Skeletal muscle cell (primary cell): ENCODE data around the gene CDKAL1.
"Not testable (repeated sequence)": the region's sequence is repeated elsewhere in the genome, so short reads cannot be mapped to it uniquely, and the experiment has no call there.

Source experiments
- DNase-seq: peaks from one replicate; pipeline ENCODE4 v3.0.0-alpha.2; 2010; ENCODE audit warnings: low read depth
- H3K4me3 ChIP-seq: 2 replicates; pipeline ENCODE4 v1.5.1; 2011; ENCODE audit warnings: low read depth, mild to moderate bottlenecking, control low read depth, low read length, moderate library complexity

CDKAL1 gene

DNA sequence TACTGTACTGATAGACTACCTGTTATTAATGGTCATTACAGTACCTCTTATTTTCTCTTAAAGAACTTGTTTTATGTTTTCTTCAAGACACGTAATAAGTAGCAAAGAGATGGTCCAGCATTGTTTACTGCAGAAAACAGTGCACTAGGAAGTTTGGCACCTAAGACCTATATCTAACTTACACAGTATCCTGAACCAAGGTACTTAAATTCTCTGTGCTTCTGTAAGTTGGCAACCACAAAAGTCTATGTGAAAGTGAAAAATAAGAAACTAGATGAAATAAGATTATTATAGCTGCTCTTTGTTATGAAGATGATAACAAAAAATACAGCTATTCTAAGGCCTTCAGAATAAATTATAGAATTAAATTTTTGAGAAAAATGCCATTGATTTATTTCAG, 647.6 kb downstream of the CDKAL1 start:
- H3K4me3 ChIP-seq = no peak overlapping the region
- DNase-seq = no peak

DNA sequence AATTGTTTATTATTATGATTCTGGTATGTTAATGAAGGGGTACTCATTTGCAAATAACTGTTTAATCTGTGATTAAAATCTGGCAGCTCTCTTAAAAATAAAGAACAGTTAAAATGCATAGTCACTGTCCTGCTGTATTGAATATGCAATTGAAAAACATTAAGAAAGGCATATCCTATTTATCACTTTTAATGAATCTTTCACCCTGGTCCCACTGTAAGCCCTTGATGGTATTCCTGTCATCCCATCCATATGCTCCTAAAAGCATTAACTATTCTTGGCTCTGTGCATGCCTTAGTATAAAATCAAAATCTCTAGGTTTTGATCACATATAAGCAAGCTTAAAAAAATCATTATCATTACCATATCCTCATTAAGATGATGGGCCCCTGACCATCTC, 648.3 kb downstream of the CDKAL1 start:
- H3K4me3 ChIP-seq = no peak overlapping the region
- DNase-seq = no peak

DNA sequence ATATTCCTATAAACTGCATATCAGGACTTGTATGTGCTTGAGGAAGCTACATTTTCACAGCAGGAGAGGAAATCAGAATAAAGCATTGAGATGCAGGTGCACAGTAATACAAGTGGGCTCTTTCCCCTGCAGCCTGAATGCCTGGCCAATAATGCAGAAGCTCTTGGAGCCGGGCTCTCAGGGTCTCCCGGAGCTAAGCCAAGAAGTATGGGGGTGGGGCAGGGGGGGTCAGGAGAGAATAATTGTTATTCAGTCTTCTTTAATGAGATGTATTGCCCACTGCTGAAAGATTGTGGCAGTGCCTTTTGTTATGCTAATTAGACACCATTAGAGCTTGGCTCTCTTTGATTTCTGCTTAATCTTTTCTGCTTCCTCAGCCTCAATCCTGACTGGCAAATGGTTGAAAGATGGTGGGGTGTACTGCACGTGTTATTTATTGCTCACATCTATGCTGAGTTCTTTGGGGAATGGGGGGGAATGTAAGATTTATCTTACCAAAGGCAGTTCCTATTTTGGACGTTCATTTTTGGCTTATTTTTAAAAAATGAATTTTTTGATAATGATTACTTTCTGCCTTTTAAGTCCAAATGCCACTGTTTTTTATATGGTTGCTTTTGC, 651.7 kb downstream of the CDKAL1 start:
- DNase-seq = no peak
- H3K4me3 ChIP-seq = no peak overlapping the region

DNA sequence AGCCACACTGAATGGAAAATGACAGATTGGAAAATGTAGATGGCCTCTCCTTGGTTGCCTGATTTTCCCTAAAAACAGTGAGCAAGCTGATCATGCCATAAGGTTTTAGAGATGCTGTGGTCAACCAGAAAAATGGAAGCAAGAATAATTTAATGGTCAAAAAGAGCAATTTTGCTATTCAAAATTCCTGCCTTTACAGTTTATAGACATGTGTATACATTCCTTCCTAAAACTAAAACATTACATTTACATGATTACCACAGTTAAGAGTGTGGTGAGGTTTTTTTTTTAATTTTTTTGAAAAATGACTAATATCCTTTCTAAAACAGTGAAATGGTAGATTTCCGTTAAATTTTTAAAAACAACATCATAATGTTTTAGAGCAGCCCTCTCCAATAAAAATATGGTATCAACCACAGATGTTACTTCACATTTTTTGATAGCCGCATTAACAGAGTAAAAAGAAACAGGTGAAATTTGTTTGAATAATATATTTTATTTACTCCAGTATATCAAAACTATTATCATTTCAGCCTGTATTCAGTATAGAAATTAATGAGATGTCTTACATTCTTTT, 652.3 kb downstream of the CDKAL1 start:
- no peak for DNase-seq
- no peak overlapping the region for H3K4me3 ChIP-seq

DNA sequence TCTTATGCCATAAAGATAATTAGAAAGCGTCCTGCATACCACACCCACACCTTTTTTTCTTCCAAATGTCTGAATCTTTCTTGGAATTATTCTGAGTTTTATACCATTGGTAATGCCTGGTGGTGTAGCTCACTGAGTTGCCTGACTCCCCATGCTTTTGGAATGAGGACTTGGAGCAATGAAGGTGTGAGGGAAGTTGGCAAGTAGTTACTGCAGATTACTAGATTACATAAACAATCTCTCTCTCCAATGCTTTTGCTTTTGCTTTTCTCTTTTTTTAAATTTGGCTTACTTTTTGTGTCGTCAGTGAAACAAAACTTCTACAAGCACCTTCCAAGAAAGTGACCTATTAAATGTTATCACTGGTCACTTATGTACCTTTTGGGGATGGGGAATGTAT, 653.2 kb downstream of the CDKAL1 start:
- H3K4me3 ChIP-seq = no peak overlapping the region
- DNase-seq = no peak

DNA sequence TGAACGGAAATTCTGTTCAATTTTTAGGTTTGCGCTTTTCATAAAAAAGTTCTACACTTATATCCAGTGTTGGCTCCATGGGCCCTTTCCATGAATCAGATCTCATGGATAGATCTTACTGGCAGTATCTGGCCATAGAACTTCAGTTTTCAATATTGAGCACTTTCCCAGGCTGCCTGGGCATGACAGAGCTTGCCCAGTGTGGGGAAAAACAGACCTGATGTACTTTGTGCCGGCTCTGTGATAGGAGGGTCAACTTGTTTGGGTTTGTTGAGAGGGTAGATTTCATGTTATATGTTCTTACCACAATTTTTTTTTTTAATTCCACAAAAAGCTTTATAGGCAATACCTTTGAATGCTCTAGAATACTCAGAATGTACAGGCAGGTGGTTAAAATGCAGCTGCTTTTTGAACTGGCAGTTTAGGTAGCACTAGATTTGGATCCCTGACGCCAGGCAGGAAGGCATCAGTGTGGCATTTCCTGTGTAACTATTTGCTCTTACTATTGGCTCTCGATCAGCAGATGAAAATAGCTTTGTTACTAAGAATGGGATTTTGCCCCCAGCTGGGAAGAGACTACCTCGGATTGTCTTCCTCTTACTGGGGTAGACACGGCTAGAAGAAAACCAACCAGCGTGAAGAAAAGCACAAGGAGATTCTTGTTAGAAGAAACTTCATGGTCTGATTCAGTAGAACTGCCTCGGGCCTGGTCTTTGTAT, 654.4 kb downstream of the CDKAL1 start:
- no peak for DNase-seq
- no peak overlapping the region for H3K4me3 ChIP-seq

DNA sequence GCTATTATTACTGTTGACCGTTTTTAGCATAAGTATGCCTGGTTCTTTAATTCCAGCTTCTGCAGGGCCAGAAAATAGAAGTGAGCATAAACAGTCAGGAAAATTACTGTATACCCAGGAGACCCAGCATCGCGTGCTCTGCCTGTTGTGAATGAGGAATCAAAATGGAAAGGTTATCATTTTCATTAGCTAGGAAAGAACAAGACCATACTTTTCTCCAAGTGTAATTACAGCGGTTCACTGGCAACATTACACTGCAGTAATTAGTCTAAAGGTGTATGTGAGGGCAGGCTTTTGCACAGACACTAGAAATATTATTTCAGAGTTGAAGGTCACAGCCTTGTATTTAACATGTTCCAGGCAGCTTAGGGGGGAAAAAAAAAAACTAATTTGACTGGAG, 655.5 kb downstream of the CDKAL1 start:
- DNase-seq = no peak
- no peak overlapping the region for H3K4me3 ChIP-seq

DNA sequence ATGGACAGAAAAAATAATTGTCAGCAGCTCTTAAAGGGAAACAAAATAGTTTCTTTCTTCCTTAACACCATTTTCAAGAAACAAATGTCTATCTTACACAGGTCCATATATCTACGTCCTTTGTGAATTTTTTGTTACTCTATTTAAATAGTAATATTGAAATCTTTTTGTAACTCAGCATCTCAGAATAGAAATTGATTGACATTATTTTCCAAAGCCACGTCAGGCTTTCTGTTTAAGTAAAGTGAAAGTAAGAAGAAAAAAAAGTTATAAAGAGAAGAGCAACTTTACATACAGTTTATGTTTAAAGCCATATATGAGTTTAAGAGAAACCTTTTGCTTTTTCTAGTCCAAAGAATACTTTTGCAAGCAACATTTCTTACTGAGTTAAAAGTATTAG, 656.4 kb downstream of the CDKAL1 start:
- H3K4me3 ChIP-seq = no peak overlapping the region
- no peak for DNase-seq

DNA sequence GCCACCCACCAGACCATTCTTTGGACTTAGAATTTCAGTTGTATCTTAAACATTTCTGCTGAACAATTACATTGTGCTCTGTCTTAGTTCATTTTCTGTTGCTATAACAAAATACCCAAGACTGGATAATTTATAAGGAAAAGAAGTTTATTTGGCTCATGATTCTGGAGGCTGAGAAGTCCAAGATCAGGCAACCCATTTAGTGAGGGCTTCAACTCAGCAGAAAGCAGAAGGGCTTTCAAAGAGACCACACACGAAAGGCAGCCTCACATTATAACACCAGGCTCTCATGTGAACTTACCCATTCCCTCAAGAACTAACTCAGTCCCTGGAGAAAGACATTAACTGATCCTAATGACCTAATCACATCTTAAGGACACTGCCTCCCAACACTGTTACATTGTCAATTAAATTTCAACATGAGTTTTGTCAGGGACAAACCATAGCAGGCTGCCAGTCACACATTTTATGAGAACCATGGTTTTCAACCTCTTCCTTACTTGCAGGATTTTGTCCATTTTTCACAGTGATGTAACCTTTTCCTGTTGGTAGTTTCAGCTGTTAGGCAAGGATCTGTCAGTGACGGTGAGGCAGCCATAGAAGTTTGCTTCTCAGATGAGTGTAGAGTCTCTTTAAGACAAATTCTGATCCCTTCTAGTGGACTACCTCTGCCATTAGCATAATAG, 659.7 kb downstream of the CDKAL1 start:
- H3K4me3 ChIP-seq = no peak overlapping the region
- DNase-seq = no peak

DNA sequence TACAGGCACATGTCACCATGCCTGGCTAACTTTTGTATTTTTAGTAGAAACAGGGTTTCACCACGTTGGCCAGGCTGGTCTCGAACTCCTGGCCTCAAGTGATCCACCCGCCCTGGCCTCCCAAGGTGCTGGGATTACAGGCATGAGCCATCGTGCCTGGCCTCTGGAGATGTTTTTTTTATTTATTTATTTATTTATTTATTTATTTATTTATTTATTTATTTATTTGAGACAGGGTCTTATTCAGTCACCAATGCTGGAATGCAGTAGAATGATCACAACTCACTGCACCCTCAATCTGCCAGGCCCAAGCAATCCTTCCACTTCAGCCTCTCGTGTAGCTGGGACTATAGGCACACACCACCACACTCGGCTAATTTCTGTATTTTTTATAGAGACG, 661.0 kb downstream of the CDKAL1 start:
- DNase-seq, H3K4me3 ChIP-seq: not testable (repeated sequence)

DNA sequence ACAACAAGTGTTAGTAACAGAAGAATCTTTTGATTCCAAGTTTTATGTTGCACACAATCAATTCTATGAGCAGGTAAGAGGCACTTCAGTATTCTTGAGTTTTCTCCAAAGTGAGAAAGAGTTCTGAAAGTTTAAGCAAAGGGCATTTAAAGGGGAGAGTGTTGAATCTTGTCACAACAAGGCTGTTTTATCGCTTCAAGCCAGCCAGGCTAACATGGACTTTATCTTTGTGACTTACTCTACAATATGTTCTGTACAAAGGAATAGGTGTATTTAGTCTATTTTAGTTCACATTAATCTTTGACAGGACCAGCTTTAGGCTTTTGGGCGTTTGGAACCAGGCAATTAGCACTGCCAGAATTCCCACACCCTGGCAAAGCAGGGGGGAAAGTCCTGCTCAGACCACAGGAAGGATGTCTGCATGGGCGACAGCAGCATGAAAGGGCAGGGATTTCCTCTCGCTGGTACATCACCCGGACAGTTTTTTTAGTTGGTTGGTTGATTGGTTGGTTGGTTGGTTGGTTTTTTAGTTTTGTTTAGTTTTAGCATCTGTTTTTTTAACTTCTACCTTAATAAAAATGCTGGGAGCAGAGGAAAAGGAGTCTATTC, 663.9 kb downstream of the CDKAL1 start:
- H3K4me3 ChIP-seq = no peak overlapping the region
- no peak for DNase-seq

DNA sequence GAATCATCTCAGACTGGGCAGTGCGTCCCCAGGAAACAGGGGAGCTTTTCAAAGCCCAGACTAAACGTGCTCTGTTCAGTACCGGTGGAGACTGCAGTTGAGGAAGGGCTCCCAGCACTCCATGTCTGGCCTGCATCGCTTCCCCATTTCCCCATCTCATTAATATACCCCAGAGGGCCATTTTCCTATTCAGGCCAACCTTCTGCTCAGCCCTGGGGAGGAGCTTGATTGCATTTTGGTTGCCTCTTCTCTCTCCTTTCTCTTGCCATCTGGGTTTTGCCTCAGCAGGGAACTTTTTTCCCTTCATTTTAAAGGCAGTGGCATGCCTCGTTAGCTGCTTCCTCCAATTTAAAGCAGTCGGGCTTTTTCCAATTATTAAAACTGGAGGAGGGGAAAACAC, 665.0 kb downstream of the CDKAL1 start:
- DNase-seq = no peak
- H3K4me3 ChIP-seq = no peak overlapping the region

DNA sequence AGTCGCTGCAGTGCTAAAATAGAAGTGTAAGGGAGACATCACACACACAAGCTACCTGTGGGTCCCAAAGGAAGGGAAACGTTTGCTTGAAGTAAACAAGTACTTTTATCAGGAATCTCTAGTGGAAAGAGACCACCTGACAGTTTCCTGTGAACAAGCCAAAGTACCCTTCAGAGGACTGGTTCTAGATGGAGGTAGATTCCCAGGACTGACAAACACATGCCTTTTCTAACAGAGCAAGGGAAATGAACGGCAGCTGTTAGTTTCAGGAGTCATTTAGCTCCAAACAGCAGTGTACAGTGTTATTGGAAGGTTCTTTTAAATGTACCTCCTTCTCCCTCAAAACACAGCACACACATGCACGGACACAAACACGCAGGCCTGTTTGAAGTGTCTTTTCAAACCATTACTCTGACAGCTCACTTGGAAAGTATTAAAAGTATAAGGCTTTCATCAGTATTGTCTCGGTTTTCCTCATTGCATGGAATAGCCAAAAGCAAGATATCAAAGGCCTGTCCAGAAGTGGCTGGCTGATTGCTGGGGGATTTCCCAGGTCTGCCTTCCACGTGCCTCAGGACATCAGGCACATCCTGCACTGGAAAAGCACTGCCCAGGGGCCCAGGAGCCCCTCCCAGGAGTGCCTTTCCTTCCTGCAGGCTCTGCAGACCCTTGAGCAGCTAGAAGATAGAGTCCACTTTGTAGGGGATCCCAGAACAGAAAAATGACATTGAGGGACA, 666.0 kb downstream of the CDKAL1 start:
- no peak overlapping the region for H3K4me3 ChIP-seq
- no peak for DNase-seq

DNA sequence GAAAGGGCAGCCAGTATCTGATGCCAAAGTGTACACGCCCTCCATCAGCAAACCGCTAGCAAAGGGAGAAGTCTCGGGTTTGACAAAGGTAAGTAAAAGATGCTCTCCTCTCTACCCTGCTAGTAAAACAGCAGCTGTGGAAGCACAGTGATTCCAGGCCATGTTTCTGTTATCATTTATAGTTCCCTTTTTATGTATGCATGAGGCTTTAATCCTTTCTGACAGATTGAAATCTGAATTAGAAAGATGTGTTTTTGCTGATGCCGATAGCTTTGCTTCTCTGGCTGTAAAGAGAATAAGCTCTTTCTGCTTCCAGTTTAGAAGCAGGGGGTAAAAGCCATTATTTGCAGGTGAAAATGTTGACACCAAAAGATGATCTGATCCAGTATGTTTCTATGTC, 666.9 kb downstream of the CDKAL1 start:
- no peak for DNase-seq

DNA sequence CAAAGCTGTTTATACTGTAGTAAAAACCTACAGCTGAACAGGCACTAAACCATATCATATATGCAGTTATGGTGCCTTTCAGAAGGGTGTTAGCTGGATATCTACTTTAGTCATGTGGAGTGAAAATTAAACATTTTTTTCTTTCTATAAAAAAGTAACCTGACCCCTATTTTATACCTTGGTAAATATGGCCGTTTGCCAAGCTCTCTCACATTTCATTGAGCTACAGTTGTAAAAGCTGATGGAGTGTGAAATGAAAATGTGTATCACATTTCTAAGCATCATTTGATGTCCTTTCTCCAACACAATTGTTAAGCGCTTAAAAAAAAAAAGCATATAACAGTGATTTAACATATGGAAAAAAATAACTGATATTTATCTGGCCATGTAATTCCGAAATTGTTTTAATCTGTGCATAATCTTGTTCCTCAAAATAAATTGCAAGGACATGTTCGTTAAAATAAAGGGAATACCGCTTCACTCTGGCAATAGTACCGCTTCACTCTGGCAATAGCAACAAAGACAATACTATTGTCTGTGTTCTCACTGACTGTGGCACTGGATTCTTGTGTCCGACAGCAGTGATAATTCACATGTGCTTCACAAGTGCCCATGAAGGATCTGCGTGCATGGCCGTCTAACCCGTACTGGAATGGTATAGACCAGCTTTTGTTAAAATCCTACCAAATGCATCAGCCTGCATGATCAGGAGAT, 667.5 kb downstream of the CDKAL1 start:
- no peak for DNase-seq
- H3K4me3 ChIP-seq = no peak overlapping the region

More for the DNA sequence above, 666.9 kb downstream of the CDKAL1 start:
- H3K4me3 ChIP-seq = no peak overlapping the region

DNA sequence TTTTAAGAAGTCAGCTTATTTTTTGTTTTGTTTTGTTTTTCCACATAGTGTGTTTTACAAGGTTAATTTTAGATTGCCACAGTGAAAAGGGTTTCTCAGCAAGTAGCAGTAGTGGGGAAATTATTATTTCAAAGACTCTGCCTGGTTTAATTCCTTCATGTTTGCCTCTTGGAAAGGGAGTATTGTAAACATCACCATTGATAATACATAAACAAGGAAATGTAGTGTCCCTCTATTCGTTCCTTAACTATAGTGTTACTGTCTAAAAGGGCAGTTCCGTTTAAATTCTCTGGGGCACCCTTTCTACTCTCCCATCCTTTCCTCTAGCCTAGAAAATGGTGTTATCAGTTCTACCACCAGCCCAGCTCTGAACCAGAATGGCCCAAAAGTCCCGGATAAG, 668.3 kb downstream of the CDKAL1 start:
- no peak for DNase-seq

DNA sequence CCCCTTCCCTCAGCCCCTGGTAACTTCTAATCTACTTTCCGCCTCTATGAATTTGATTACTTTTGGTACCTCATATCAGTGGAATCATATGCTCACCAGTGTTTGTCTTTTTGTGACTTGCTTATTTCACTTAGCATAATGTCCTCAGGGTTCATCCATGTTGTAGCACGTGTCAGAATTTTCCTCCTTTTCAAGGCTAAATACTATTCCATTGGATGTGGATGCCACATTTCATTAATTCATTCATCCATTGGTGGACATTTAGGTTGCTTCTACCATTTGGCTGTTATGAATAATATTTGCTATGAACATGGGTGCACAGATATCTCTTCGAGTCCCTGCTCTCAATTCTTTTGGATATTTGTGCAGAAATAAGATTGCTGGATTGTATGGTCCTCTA, 670.7 kb downstream of the CDKAL1 start:
- DNase-seq = no peak

More for the DNA sequence above, 668.3 kb downstream of the CDKAL1 start:
- no peak overlapping the region for H3K4me3 ChIP-seq

DNA sequence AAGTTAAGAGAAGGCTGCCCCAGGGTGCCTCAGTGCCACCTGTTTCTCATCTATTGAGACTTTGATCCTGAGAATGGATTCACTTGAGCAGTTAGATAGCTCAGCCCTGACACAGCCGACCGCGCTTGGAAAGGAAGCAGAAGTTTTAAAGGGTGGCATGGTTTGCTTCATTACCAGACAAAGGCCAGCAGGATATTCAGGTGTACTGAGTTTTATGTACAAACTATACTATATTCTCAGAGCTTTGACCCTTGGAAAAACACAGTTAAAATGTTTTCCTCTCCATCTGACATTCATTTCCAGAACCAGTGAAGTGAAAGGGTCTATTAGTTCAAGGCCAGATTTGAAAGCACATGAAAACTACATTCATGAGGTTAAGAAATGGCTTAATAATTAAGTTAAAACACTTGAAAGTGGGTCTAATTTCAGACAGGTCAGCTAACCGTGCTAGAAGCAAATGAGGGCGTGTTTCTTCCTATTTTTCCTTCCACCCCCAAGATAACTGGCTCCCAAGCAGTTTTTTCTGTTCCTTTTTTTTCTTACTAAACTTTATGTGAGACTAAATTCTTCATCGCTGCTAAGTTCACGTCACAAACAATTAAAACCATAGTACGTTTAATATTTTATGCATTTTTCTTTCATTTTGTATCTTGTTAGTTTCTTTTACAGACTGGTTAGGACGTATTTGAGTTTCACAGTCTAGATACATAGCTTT, 674.0 kb downstream of the CDKAL1 start:
- no peak for DNase-seq

More for the DNA sequence above, 670.7 kb downstream of the CDKAL1 start:
- H3K4me3 ChIP-seq = no peak overlapping the region

More for the DNA sequence above, 674.0 kb downstream of the CDKAL1 start:
- H3K4me3 ChIP-seq = no peak overlapping the region
